Fibroblast of gingiva (primary cell): Measurements from ENCODE around the gene TOB1.
A peak's percentile ranks its signal among the peaks of the same experiment; 100 is the strongest.

Source experiments
- DNase-seq: peaks from one replicate; pipeline ENCODE4 v3.0.0-alpha.2; 2011; ENCODE audit warnings: low read depth

TOB1 gene

DNA sequence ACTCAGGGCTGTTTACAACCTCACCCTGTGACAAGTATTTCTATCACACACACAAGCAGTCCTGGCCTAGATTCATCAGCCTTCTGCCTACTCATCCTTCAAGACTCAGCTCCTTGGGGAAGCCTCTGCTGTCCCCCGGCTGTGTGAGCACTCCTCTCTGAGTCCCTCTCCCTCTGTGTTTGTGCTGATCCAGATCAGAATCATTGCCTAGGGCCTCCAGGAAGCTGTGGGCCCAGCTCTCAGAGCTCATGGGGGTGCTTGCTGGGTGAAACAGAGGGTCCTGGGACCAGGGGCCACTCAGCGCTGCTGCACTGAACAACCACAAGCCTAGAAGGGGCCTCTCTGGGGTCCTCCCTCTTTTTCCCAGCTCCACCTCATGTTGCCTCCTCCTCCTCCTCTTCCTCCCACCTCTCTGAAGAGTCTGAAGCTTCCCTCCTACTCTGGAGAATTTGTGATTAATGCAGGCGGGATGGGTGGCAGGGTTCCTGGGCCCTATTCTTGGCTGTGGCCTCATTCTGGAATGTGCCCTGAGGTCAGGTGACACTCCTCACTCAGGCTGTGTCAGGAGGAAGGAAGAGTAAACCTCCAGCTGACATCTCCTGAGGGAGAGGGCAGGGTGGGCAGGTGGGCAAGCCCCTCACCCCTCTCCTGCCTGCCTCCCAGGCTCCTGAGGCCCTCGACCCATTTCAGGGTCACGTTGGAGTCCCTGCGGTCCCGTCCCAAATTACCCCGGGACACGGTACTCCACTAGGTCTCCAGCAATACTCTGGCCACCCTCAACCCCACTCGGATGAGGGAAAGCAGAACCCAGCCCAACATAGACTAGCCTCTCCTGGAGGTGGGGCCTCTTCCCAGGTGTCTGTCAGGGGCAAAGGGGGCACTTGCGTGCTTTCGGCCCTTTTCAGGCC, 20.7 kb downstream of the TOB1 start:
- no peak for DNase-seq

DNA sequence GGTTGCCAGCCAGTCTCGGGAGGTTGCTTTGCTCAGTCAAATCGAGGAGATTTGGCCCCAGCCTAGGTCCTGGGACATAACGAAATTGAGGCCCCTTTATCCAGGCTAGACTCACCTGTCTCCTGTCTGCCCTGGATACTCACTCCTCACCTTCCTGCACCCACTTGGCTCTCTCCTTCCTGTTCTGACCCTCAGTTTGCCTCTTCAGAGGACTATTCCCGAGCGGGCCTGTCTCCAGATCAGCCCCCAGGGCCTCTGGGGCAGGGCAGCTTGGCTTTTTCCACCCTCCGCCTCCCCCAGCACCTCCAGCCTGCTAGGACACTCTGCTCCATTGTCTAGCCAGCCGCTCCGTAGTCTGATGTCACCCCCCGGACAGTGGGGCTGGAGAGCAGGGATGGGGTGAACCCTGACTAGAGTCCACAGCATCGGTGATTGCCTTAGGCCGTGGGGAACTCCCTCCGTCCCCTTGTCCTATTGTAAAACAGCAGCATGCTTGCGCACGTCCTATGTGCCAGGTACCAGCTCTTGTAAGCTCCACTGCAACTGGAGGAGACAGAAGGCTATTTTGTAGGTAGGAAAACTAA, 21.9 kb downstream of the TOB1 start:
- no peak for DNase-seq

DNA sequence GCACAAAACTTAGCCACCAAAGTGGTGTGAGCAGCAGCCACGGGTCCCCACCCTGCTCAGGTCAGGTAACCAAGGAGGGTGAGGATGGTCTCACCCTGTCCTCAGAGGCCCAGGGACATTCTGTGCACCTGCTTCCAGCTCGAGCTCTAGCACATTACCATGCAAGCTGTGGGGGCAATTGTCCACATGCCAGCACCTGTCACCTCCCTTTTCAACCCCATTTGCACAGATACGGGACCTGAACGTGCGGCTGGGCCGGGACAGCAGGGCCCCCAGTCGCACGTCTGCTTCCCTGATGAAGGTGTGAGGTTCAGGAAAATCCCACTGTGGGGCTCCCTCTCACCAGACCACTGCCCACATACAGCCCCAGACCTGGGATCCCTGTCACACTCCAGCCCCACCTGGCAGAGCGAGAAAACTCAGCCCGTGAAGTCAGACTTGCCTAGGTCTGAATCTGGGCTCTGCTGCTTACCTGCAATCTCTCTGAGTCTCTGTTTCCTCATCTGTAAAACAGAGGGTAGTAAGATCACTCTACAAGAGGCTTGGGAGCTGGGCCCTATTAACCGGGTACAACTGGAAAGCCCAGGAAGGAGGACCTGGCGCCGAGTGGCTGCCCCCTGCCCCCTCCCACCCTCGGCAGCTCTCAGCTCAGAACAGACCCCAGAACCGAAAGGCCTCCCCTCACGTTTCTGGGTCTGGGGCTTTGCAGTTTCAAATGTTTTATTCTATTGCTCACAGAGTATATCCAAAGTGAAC, 22.8 kb downstream of the TOB1 start:
- DNase-seq, result no peak

DNA sequence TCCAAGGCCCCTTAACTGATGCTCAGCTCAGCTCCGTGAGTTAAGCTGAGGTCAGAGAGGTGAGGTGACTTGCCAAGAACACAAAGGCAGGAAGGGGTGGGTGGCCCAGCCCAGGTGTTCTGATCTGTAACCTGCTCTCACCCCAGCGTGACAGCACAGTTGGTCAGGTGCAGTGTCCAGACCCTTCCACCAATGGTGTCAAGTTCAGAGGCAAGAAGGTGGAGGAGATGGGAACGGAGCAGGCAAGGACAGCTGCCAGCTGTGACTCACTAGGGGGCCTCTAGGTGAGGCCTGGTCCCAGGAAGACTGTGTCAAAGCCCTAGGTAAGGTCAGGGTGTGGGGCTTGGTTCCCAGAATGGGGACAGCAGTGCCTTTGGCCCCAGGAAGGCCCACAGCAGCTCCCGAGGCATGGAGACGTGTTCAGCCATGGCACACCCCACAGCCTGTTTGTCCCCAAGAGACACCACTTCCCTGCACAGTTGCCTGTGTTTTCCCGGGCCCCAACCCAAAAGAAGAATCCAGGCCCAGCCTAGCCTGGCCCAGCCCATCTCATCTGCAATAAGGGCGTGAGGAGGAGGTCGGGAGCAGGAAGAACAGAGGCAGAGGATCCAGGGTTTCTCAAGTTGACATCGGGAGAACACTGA, 23.5 kb downstream of the TOB1 start:
- DNase-seq, result no peak

DNA sequence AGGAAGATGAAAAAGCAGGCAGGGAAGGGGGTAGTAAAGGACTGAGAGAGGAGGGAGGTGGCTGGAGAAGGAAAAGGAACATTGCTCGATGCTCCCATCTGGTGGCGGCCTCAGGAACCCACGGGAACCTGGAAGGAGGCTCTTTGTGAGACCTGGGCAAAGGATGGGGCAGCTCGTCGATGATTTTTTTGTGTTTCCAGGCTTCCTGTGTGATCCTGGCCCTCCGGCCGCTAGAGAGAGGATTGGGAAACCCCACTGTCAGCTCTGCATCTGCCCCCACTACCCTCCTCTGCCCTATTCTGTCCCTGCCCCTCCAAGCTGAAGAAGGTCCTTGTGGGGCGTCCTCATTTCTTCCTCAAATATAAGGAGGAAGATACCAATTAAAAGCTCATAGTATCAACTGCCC, 24.2 kb downstream of the TOB1 start:
- DNase-seq, result peak; percentile 38

DNA sequence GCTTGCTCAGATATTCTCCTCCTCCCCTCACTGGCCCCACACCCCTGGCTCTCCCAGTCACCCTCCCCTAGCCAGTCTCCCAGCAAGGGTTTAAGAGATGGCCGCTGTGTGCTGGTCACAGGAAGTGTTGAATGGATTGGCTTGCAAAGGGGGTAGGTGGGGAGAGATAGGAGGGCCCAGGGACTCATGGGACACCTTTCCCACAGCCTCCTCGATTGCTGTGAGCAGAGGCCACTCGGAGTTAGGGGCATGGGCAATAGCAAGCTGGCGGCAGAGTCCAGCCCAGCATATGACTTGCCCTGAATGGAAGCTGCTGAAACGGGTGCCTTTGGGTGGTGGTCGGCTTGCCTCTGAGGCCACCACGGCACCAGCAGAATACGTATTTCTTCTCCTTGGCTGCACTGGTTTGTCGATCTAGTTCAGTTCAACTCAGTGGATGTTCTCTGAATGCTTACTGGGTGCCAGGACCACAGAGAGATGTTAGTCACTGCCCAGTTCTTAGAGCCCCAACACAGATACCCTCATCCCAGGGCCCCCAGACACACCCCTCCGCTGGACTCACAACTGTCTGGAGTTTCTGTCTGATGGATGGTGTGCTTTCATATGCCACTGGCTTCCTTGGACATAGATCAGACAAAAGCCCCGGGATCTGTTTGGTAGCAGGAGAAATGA, 24.7 kb downstream of the TOB1 start:
- DNase-seq, result no peak

DNA sequence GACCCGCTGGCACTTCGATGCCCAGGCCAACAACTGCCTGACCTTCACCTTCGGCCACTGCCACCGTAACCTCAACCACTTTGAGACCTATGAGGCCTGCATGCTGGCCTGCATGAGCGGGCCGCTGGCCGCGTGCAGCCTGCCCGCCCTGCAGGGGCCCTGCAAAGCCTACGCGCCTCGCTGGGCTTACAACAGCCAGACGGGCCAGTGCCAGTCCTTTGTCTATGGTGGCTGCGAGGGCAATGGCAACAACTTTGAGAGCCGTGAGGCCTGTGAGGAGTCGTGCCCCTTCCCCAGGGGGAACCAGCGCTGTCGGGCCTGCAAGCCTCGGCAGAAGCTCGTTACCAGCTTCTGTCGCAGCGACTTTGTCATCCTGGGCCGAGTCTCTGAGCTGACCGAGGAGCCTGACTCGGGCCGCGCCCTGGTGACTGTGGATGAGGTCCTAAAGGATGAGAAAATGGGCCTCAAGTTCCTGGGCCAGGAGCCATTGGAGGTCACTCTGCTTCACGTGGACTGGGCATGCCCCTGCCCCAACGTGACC, 25.8 kb downstream of the TOB1 start:
- no peak for DNase-seq

DNA sequence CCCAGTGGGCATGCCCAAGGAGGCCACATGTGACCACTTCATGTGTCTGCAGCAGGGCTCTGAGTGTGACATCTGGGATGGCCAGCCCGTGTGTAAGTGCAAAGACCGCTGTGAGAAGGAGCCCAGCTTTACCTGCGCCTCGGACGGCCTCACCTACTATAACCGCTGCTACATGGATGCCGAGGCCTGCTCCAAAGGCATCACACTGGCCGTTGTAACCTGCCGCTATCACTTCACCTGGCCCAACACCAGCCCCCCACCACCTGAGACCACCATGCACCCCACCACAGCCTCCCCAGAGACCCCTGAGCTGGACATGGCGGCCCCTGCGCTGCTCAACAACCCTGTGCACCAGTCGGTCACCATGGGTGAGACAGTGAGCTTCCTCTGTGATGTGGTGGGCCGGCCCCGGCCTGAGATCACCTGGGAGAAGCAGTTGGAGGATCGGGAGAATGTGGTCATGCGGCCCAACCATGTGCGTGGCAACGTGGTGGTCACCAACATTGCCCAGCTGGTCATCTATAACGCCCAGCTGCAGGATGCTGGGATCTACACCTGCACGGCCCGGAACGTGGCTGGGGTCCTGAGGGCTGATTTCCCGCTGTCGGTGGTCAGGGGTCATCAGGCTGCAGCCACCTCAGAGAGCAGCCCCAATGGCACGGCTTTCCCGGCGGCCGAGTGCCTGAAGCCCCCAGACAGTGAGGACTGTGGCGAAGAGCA, 26.4 kb downstream of the TOB1 start:
- no peak for DNase-seq

DNA sequence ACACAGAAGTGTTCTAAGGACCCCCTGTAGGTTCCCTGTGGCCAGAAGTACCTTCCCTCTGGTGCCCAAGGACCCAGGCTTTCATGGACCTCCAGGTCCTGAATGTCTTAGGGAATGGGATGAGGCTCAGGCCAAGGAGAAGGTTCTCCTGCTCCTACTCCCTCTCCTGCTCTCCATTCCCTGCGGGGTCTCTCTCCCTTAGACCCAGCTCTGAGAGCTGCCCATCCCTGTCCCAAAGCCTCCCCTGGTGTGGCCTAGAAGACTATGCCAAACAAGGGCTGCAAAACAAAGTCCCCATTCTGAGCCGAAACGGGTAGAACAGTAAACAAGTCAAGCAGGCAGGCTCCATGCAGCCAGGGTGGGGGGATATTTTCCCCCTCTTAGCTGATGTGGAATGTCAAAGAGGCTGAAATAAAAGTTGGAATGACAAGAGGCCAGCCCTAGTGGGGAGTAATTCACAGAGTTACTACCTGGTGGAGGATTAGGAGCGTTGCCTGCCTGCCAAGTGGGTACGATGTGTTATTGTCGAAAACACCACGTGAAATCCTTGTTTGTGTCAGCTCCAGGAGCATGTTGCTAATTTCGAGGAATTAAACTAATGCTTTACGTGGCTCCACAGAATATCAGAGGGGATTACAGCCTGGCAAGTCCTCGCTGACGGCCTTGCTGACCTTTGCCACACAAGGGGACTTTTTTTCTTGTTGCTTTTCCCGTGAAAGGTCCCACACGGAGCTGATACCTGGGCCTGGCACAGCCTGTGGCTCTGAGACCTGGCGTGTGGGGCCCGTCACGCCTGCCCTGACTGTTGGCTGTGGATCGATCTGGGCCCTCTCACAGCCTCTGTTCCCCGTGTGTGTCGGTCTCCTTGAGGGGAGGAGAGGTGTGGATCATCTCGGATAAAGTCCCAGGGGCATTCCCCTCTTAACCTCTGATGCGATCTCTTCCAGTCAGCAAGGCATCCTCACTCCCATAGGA, 27.9 kb downstream of the TOB1 start:
- no peak for DNase-seq

DNA sequence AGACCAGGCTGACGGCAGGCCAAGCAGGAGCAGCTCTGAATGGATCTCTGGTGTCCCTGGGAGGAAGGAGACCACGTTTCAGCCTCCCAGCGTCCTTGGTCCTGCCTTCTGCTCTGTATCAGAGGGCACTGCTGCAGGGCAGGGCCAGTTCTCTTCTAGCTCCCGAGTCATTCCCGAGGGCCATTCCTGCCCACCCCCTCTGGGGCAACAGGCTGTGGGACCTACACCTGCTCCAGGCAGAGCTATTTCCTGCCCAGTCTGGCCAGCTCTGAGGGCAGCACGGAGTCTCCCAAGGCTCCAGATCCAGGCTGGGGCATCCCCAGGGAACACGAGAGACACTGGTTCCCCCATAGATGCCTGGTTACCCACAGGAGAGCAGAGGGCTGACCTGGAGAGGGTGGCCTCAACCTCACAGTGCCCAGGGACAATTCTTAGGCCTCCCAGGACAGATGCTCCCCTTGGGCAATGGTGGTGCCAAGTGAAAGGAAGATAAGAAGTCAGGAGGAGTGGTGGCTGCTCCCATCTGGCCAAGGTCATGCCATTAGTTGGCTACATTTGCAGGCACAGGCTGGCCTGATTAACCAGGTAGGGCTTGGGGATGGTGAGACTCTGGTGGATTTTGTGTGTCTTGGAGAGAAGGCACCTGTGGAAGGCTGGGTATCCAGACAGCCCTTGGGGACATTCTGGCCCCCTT, 28.7 kb downstream of the TOB1 start:
- no peak for DNase-seq

DNA sequence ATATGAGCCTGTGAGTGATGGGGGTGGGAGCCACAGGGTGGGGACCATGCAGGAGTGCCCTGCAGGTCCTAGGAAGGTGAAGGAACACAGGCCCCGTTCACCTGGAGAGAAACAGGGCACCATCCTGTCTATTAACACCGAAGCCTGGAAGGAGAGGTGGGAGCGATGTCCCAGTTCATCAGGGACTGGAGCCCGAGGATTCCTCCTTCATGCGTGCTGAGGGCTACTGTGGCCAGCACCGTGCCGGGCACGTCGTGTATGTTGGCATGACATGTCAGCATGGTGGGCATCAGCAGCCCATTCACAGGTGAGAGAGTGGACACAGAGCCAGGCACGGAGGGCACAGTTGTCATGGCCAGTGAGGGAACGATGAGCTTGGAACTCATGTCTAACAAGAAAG, 29.3 kb downstream of the TOB1 start:
- DNase-seq, result no peak

DNA sequence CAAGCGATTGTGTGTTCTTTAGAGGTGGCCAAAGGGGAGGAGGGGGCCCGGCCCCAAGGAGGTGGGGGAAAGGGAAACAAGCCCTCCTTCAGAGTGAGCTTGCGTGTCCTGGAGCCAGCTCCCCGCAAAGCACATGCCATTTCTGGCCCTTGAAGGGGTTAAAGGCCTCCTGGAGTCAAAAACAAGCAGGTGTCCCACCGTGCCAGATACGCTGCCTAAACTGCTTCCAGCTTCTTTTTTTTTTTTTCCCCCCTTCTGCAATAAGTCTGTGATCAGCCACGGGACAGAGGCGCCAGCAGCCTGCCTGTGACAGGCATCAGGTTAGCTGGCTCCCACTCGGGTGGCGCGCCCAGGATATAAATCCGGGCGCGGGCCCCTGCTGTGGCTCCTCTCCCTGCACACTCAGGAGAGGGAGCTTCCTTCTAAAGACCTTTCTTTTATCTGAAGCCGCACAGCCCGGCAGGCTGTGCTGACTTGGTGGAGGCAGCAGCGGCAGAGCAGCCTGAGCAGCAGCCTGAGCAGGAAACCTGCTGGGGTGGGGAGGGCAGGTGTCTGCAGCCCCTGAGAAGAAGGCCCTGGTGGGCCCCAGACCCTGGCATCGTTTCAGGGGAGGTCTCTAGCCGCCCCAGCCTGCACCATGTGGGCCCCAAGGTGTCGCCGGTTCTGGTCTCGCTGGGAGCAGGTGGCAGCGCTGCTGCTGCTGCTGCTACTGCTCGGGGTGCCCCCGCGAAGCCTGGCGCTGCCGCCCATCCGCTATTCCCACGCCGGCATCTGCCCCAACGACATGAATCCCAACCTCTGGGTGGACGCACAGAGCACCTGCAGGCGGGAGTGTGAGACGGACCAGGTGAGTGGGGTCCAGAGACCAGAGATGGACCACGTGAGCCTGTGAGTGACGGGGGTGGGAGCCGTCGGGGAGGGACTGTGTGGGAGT, 30.6 kb downstream of the TOB1 start, which contains the start of gene WFIKKN2:
Gene WFIKKN2 (plus strand): TSS at position 286 of the 934 bp plus-strand sequence. CDS start 352 bp downstream, at position 638.
- DNase-seq, result no peak

DNA sequence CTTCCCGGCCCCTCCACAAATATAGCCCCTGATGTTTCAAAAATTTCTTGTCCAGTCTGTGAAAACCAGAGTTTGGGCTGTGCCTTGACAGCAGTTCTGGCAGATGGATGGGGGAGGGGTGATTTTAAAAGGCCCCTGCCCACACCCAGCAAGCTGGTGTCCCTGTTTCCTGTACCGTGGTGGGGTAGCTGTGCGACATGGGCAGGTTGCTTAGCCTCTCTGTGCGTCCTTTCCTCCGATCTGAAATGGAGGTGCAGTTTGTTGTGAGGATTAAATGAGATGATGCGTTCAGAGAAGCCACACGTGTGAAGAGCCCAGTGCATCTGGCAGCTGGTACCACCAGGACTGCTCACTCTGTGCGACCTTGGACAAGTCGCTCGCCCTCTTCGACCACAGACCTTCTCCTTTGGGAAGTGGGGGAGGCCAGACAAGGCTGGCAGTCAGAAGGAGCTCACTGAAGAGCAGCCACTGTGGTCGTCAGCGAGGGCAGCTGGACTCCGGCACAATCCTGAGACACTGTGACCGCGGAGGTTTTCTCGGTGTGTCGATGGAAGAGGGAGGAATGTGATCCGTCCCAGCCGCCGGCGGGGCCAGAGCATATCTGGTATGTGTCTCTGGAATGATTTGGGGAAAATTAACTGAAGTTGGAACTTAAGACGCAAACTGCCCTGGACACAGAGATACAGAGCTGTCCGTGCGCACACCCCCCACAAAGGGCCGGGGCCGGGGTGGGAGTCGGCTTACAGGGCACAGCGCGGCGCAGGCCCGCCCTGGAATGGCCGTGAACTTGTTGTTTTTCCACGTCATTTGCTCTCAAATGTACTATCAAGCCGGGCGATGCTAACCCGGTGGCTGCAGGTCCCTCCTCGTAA, 31.5 kb downstream of the TOB1 start:
- peak; percentile 11 for DNase-seq

DNA sequence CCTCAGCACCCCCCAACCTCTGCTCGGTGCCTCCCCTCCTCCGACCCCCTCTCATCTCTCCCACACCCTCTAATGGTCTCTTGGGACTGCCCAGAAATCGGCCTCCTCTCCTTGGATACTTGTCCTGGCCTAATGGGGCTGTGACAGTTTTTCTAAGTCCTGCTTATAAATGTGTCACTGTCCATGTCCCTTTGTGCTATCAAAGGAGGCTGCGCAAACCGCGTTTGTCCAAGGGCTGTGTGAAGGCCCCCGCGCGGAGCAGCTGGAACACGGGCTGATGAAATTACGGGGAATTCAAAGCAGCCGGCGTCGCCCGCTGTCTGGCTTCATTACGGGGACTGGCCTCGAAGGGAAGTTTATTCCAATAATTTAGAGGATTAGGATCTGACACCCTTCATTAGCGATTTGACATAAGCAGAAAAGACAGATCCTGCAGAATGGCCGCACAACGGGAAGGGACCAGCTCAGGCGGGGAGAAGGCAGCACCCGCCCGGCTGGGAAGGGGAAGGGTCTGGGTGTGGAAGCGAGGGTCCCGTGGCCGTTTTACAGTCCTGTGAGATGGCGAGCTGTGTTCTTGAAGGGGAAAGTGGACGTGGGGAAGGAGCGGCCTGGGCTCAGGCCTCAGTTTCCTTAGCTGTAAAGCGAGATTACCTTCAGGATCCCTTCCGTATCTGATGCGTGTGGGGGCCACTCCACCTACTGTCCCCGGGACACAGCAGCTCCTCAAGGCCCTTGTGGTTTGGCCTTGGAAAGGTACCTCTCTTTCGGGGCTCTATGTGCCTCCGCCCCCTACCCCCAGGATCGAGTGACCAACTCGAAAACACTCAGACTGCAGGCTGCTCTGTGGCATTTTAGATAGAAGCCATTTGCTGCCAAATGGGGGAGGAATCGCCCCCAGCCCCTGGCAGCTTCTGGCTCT, 32.4 kb downstream of the TOB1 start:
- no peak for DNase-seq

DNA sequence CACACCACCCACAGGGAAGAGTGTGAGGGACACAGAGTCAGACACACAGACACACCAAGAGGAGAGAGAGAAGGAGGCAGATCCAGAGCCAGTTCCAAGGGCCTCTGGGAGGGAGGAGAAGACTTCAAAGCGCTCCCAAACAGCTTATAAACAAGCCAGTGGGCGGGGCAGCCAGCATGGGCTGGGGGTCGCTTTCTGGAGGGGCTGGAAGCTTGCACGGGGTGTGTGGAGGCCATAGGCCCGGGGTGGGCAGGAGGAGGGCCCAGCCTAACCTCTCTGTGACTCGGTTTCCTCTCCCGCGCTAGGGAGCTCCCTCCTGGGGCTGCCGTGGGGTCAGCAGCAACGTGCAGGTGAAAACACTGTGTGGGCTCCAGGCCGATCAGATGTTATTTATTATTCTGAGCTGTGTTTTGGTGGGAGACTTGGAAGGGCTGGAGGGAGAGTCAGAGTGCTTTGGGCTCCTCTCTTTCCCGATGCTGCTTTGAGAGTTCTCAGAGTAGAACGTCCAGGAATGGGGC, 33.2 kb downstream of the TOB1 start:
- no peak for DNase-seq
